ENCODE measurements around the gene PARD3B. TPM values are rescaled to one million over a fixed set of nuclear protein-coding genes. Genes with fewer than 3 reads are reported as not detected.

The PARD3B gene
- total RNA-seq, 1 experiment from 2014 or later: 3.9 TPM

GRCh38 chr2:204772546-204772945, 227.3 kb downstream of the PARD3B start:
- Histone ChIP-seq H3K4me3 (ENCODE audit: low read length) (no peak overlapping the region), H3K9ac (ENCODE audit: low read length) (no peak overlapping the region), H3F3A (ENCODE audit: low read length, unreplicated experiment) (no peaks in the 10 kb centered on the region), H3K79me2 (ENCODE audit: low read length) (no peaks in the 10 kb centered on the region), H3K4me2 (ENCODE audit: low read length) (no peak overlapping the region), H2AFZ (ENCODE audit: low read length) (no peak overlapping the region), H3K9me2 (replicated peaks; ENCODE audit: low read length) (no peaks in the 10 kb centered on the region), H3K27ac (ENCODE audit: low read length) (no peak overlapping the region), H3K9me3 (ENCODE audit: low read length) (no peaks in the 10 kb centered on the region), H3K27me3 (ENCODE audit: low read length) (no peaks in the 10 kb centered on the region), H3K4me1 (ENCODE audit: insufficient read depth, low read length) (no peaks in the 10 kb centered on the region), H4K20me1 (ENCODE audit: low read length) (no peaks in the 10 kb centered on the region), H3K36me3 (ENCODE audit: low read depth, low read length) (no peaks in the 10 kb centered on the region)
- no peak for DNase-seq
- ChIA-PET POLR2A (ENCODE audit: unreplicated experiment) (no interaction called here), CTCF (no interaction called here)
- ATAC-seq: no peak
- TF ChIP-seq CTCF (conservative IDR thresholded peaks at IDR 0.05; ENCODE audit: low read depth, low read length) (no peak), EZH2 (IDR thresholded peaks at IDR 0.05; ENCODE audit: low read length, unreplicated experiment) (no peak), EZH2phosphoT487 (IDR thresholded peaks at IDR 0.05; ENCODE audit: borderline replicate concordance, low read length) (no peak)
- intact Hi-C loops (cut with micrococcal nuclease): no loop called here
- no TSS peak for BruUV-seq (replicated peaks)

GRCh38 chr2:204775766-204776165, 230.5 kb downstream of the PARD3B start:
- Histone ChIP-seq H3F3A (ENCODE audit: low read length, unreplicated experiment) (no peaks in the 10 kb centered on the region), H3K9ac (ENCODE audit: low read length) (no peak overlapping the region), H3K27ac (ENCODE audit: low read length) (no peak overlapping the region), H3K36me3 (ENCODE audit: low read depth, low read length) (no peaks in the 10 kb centered on the region), H3K9me3 (ENCODE audit: low read length) (no peaks in the 10 kb centered on the region), H3K27me3 (ENCODE audit: low read length) (no peaks in the 10 kb centered on the region), H2AFZ (ENCODE audit: low read length) (no peak overlapping the region), H3K9me2 (replicated peaks; ENCODE audit: low read length) (no peaks in the 10 kb centered on the region), H3K4me2 (ENCODE audit: low read length) (no peak overlapping the region), H3K79me2 (ENCODE audit: low read length) (no peaks in the 10 kb centered on the region), H3K4me1 (ENCODE audit: insufficient read depth, low read length) (no peaks in the 10 kb centered on the region), H4K20me1 (ENCODE audit: low read length) (no peaks in the 10 kb centered on the region), H3K4me3 (ENCODE audit: low read length) (no peak overlapping the region)
- CTCF ChIA-PET: no interaction called here
- TF ChIP-seq EZH2phosphoT487 (IDR thresholded peaks at IDR 0.05; ENCODE audit: borderline replicate concordance, low read length) (no peak), CTCF (conservative IDR thresholded peaks at IDR 0.05; ENCODE audit: low read depth, low read length) (no peak), EZH2 (IDR thresholded peaks at IDR 0.05; ENCODE audit: low read length, unreplicated experiment) (no peak)
- intact Hi-C loops (cut with micrococcal nuclease): no loop called here
- POLR2A ChIA-PET (ENCODE audit: unreplicated experiment): no interaction called here
- ATAC-seq (no peak), DNase-seq (no peak)
- no TSS peak for BruUV-seq (replicated peaks)

- BruUV-seq (replicated peaks): no TSS peak
- ChIA-PET POLR2A (ENCODE audit: unreplicated experiment) (no interaction called here), CTCF (no interaction called here)
- Histone ChIP-seq H3K27me3 (ENCODE audit: low read length) (no peaks in the 10 kb centered on the region), H3K79me2 (ENCODE audit: low read length) (no peaks in the 10 kb centered on the region), H3K4me3 (ENCODE audit: low read length) (no peak overlapping the region), H4K20me1 (ENCODE audit: low read length) (no peaks in the 10 kb centered on the region), H3K9me2 (replicated peaks; ENCODE audit: low read length) (no peaks in the 10 kb centered on the region), H3K36me3 (ENCODE audit: low read depth, low read length) (no peaks in the 10 kb centered on the region), H3F3A (ENCODE audit: low read length, unreplicated experiment) (no peaks in the 10 kb centered on the region), H3K4me2 (ENCODE audit: low read length) (no peak overlapping the region), H2AFZ (ENCODE audit: low read length) (no peak overlapping the region), H3K4me1 (ENCODE audit: insufficient read depth, low read length) (no peaks in the 10 kb centered on the region), H3K9ac (ENCODE audit: low read length) (no peak overlapping the region), H3K9me3 (ENCODE audit: low read length) (no peaks in the 10 kb centered on the region), H3K27ac (ENCODE audit: low read length) (no peak overlapping the region)
- intact Hi-C loops (cut with micrococcal nuclease): no loop called here
- peak; percentile 53; the same call in 1 of the 2 replicates for ATAC-seq
- peak; percentile 6 for DNase-seq
- TF ChIP-seq EZH2 (IDR thresholded peaks at IDR 0.05; ENCODE audit: low read length, unreplicated experiment): no peak
- TF ChIP-seq CTCF (conservative IDR thresholded peaks at IDR 0.05; ENCODE audit: low read depth, low read length): no peak
- no peak for TF ChIP-seq EZH2phosphoT487 (IDR thresholded peaks at IDR 0.05; ENCODE audit: borderline replicate concordance, low read length)
These were observed 231.7 kb downstream of the PARD3B start for GRCh38 chr2:204776781-204777559.

Data from PC-3 (cell line).